Measurements from ENCODE around the gene TMEM163.
"Not testable (repeated sequence)": the region's sequence is repeated elsewhere in the genome, so short reads cannot be mapped to it uniquely, and the experiment has no call there.

The TMEM163 gene

DNA sequence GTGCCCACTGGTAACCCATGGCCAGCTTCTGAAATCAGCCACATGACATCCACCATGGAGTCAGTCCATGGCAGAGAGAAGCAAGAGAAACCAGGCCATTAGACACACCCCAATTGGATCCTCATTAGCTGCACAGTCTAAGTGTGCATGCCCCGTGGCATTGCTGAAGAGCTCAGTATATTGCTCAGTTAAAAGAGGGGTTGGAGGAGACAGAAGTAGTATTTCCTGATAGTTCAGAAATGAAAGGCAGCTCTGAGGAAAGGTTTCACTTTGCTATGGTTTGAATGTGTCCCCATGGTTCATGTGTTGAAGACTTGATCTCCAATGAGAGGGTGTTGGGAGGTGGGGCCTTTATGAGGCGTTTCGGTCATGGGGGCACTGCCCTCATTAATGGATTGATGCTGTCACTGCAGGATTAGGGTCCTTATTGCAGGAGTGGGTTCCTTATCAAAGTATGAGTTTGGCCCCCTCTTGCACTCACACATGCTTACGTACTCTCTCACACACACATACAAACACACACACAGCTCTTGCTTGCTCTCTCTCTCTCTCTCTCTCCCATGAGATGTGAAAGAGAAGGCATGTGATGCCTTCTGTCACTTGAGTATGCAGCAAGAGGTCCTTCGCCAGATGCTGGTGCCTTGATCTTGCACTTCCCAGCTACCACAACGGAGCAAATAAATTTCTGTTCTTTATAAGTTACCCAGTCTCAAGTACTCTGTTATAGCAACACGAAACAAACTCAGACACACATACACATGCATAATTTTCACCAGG, 58.0 kb downstream of the TMEM163 start:
- FAIRE-seq = no peak

DNA sequence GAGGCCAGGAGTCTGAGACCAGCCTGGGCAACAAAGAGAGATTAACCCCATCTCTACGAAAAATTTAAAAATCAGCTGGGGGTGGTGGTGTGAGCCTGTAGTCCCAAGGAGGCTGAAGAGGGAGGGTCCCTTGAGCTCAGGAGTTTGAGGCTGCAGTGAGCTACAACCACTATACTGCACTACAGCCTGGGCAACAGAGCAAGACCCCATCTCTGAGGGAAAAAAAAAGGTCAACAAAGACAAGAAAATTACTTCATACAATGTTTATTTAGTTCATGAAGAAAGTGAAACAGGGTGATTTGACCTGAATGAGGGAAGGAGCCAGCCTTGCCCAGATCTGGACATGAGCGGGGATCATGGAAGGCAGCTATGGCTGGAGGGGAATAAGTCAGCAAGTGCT, 59.1 kb downstream of the TMEM163 start:
- FAIRE-seq = no peak

DNA sequence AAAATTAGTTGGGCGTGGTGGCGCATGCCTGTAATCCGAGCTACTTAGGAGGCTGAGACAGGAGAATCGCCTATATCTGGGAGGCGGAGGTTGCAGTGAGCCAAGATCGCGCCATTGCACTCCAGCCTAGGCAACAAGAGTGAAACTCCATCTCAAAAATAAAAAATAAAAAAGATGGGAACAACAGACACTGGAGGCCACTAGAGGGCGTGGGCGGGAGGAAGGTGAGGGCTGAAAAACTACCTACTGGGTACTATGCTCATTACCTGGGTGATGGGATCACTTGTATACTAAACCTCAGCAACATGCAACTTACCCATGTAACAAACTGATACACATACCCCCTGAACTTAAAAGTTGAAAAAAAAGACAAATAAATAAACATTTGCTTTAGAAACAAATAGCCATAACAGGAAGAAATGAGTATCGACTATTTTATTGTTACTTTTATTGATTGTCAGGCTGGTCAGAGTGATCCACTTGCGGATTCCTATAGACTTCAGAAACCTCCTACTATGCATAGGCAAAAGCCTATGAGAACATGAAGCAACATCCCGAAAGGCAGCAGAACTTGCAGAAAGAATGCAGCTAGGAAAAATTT, 61.0 kb downstream of the TMEM163 start:
- FAIRE-seq = no peak

DNA sequence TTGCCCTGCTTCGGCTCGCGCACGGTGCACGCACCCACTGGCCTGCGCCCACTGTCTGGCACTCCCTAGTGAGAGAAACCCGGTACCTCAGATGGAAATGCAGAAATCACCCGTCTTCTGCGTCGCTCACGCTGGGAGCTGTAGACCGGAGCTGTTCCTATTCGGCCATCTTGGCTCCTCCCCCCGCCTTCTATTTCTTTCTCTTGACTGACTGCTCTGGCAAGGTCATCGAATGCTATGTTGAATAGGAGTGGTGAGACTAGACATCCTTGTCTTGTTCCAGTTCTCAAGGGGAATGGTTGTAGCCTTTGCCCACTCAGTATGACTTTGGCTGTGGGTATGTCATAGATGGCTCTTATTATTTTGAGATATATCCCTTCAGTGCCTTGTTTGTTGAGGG, 62.4 kb downstream of the TMEM163 start:
- FAIRE-seq = not testable (repeated sequence)

DNA sequence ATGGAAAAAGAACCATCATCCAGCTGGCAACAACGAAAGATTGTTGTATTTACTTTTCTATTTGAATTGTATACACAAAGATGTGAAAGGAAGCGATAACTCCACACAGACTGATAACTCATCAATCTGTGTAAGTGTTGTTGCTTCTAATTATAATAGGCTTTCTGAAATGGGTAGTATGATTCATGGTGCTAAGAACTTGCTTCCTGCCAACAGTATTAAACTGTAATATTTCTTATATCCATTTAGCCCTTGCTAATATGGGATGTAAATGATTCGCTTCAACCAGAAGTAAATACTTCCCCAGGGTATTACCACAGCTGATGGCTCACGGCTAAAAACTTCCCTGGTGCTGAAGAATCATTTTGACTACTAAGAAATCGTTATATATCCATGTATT, 70.2 kb downstream of the TMEM163 start:
- no peak for FAIRE-seq

DNA sequence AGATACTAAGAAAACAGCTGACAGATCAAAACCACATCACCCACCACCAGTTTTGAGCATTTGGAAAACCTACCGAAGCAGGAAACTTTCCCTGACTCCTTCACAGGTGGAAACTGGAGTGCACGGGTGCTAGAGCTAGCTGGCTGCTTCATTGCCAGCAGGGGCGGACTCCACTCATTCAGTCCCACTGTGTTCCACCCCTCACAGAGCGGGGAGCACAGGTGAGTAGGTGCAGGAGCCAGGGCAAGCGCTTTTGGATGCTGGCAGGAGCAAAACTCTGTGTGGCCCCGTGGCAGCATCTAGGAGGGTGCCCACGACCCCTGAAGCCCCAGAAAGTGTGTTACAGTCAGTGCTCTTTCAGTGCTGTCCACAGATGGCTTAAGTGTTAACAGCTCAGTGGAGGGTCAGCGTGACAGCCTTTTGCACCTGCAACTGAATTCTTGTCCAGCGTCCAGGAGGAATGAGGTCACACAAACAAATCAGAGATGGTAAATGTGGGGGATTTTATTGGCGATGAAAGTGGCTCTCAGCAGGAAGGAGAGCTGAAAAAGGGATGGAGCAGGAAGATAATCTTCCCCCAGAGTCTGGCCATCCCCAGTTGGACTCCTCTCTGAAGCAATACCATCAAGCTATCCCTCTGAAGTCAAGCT, 71.1 kb downstream of the TMEM163 start:
- no peak for FAIRE-seq

DNA sequence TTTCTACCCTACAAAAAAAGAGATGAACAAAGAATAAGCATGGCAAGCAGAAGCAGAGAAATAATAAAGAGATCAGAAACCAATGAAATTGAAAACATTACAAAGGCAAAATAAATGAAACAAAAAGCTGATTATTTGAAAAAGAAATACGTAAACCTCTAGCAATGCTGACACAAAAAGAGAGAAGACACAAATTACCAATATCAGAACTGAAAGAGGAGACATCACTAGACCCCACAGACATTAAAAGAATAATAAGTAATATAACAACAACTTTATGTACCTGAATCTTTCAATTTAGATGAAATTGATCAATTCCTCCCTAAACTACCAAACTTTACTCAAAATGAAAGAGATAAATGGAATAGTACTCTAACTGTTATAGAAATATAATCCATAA, 75.9 kb downstream of the TMEM163 start:
- FAIRE-seq = no peak

DNA sequence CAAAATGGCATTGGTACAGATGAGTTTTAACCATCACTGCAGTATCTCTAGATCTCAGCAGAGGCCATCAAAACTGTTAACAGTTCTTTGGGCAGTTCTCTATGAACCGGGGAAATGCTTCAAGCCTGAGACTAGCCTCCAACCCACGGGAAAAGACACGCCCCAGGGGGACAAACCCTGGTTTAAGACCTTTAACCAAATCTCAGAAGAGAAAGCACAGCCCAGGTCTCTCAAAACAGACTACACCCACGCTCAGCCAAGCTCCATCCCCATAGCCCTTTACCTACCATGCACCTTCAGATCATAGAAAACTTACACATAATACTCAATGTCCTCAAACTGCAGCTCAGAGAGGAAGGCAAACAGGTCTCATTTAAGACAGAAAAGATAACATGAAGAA, 78.3 kb downstream of the TMEM163 start:
- no peak for FAIRE-seq

DNA sequence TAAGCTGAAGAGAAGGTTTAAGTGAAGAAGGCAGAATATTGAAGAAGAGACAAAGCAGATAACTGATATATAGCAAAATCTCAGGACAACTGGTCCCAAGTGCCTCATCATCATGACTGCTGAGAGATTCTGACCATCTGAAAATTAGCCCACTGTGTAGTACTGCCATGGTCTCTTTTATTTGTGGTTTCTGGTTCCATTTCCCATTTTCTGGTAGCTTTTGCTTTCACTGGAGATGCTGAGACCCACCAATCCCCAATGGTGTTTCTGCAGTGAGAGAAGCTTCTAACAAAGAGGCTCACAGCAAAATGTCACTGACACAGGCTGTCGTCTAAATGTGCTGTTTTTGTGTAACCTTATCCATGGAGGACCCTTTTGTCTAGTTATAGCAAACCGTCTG, 79.5 kb downstream of the TMEM163 start:
- no peak for FAIRE-seq

DNA sequence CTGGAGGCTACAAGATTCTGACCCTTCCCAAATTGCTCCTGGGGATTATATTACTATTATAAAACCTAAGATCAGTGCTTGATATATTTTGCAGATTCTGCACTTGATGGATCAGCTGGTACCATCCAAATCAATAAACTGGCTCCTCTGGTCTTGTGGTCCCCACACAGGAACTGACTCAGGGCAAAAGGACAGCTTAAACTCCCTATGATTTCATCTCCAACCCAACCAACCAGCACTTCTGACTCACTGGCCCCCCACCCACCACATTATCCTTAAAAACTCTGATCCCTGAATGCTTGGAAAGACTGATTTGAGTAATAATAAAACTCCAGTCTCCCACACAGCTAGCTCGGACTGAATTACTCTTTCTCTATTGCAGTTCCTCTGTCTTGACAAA, 82.1 kb downstream of the TMEM163 start:
- no peak for FAIRE-seq

DNA sequence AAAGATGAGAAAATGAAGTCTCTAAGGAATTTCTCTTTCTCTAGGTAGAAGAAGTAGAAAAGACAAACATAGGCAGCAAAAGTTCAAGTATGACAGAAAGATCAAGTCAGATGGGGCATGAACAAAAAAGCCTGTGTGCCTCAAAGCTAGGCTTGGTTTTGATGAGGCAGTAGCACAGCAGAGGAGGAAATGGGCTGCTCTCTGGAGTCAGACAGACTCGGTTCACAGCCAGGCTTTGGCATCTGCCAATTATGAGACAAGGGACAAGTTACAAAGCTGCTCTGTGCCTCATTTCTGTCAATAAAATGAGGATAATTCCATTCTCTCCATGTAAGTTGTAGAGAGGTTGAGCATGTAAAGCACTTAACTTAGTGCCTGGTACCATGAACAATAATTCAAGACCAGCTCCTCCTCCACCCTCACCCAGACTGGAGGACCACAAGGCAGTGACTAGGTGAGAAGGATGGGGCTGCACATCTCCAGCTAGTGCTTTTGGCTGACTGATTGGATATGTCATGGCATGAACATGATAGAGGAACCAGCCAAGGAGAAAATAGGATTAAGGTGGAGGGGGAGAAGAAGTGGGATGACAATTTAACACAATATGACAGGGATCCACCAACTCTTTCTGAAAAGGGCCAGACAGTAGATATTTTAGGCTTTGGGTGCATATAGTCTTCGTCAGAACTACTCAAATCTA, 84.6 kb downstream of the TMEM163 start:
- no peak for FAIRE-seq

DNA sequence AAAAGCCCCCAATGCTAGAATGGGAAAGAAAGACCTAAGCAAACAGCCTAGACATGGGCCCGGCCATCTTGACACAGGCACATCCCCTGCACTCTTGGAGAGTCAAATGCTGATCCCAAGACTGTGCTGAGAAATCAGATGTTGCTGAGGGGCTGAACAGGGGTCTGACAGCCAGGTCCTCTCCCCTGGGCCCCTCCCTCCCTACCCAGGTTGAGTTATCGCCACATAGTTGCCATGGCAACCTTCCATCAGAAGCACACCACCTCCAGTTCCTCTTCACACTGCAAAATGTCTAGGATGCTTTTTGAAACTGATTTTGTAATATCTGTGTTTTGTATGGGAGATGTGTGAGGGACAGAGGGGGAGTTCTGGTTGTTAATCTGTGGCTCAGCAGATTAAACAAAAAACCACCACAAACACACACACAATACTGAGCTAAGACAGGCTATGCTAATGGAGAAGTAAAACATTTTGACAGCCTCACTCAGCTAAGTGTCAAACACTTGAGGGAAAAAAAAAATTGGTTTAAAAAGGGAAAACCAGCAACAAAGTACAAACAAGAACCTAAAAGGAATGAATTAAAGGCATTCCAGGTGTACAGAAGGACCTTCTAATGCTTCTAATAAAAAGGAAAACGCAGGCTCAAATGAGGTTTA, 88.2 kb downstream of the TMEM163 start:
- FAIRE-seq = no peak

DNA sequence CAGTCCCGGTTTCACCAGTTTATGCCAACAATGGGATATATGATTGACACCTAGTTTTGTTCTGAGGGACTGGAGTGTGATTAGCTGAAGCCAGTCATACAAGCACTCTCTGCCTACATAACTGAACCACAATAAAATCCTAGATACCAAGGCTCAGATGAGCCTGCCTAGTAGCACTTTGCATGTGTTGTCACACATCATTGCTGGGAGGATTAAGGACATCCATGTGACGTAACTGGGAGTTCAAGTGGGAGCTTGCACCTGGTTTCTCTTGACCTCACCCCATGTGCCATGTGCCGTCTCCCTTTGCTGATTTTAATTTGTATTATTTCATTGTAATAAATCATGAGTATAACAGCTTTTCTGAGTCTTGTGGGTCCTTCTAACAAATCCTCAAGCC, 90.3 kb downstream of the TMEM163 start:
- no peak for FAIRE-seq

DNA sequence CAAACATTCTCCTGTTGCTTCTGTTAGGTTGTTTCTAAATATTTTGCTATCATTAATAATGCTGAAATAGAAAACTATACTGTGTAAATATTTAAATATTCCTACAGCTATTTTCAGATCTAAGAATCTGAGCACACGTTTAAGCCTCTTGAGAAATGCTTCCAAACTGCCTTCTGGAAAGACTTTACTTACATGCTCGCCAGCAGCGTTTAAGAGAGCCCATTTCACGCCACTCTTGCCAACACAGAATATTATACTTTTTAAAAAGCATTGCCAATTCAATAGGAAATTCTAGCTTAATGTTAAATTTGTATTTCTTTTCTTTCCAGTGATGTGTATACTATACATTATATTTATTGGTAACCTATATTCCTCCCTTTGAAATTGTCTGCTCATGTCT, 92.0 kb downstream of the TMEM163 start:
- FAIRE-seq = no peak

DNA sequence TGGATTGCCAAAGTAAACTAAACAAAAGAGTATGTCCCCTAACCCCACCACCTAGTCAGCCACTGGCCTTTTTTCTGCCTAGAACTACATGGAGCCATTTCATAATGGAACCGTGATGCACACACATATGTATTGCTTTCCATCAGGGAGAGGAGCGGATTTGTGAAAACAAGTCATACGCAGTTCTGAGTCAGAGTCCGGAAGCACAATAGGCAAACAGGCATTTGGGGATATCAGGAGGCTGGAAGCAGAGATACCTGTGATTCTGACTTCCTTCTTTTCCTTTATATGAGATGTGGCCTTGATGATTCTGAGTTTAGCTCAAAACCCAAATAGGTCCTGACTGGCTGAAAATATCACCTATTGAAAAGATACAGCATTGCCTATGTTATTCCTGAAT, 93.5 kb downstream of the TMEM163 start:
- FAIRE-seq = no peak

DNA sequence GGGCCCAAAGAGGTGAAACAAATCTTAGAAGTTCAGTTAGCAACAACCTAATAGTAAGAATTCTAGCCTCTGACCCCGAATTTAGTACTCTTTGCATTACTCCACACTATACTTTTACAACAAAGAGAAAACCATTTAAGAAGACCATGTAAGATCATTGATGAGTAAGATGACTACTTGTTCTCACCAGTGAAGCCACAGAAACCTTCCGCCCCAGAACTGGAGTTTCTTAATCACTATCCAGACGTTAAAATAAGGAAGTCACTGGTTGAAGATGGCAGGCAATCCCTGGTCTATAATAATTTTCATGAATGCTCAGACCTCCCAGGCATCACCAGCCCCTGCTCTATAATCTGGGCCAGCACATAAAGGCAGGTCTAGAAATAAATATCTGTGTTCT, 95.0 kb downstream of the TMEM163 start:
- no peak for FAIRE-seq

DNA sequence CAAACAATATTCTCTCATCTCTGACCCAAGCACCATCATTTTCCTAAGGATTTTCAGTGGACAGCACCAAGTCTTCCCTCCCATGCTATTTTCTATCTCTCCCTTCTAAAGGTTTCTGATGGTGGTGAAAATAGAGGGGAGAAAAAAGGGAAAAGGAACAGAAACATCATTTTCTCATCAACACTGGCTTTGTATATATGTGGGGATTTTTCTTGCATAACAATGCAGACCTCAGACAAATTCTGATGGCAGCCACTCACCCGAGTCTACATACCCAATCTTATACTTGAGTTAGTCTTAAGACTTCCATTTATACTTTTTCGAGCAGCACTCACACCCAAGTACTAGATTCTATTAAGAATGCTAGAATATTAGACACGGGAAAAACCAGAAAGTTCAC, 95.8 kb downstream of the TMEM163 start:
- FAIRE-seq = no peak

DNA sequence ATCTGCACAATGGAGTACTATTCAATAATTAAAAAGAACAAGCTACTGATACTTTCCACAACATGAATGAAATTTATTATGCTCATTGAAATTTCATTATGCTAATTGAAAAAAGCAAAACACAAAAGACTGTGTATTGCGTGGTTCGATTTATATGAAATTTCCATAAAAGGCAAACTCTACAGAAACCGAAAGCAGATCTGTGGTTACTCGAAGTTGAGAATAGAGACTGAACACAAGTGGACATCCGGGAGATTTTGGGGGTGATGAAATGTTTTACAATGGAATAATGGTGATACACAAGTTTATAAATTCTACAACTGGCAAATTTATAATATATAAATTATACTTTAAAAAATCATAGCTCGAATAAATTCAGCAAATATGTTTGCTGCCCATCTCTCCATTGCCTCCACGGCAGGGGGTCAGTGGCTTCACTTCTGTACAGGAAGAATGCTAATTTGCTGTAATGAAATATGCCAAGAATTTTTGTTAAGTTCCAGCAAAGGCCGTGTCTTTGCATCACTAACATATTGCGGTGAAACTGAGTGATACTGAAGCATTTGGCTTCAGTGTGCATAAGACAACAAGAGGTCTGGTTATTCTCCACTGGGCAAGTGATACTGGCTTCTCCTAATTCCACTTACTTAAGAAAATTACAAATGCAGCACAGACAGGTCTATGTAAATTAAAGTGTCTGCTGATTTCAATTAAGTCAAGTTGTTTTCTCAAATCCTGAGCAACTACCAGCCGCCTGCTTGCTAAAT, 96.7 kb downstream of the TMEM163 start:
- FAIRE-seq = no peak

DNA sequence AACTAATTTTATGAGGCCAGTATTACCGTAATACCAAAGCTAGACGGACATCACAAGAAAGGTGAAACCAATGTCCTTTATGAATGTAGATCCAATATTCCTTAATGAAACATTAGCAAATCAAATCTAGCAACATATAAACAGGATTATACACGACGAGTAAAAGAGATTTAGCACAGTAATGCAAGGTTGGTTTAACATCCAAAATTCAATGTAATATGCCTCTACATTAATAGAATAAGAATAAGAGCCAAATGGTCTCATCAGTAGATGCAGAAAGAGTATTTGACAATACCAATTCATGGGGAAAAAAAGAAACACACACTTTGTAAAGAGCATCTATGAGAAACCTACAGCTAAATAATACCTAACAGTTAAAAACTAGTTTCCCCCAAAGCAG, 99.5 kb downstream of the TMEM163 start:
- no peak for FAIRE-seq

DNA sequence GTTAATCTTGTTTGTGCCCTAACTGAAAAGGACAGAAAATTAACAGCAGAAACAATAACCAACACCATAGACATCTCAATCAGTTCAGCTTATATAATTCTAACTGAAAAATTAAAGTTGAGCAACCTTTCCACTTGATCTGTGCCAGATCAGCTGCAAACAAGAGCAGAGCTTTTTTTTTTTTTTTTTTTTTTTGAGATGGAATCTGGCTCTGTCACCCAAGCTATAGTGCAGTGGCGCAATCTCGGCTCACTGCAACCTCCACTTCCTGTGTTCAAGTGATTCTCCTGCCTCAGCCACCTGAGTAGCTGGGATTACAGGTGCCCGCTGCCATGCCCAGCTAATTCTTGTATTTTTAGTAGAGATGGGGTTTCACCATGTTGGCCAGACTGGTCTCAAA, 103.3 kb downstream of the TMEM163 start:
- not testable (repeated sequence) for FAIRE-seq

DNA sequence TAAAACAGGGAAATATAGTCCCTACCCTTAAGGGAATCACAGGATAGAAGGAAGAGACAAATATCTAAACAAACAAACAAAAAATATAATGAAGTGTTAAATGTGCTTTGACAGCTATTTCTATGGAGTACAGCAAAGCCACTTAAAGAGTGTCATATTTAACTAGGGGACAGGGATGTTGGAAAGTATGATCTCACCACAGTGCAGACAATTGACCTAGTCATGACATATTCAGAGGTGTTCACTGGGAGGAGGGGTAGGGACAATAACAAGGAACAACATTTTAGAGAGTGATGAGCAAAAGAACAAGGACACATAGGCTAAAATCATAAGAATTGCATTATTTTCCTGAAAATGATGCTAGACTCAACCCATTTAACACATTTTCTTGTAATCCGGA, 107.5 kb downstream of the TMEM163 start:
- no peak for FAIRE-seq

DNA sequence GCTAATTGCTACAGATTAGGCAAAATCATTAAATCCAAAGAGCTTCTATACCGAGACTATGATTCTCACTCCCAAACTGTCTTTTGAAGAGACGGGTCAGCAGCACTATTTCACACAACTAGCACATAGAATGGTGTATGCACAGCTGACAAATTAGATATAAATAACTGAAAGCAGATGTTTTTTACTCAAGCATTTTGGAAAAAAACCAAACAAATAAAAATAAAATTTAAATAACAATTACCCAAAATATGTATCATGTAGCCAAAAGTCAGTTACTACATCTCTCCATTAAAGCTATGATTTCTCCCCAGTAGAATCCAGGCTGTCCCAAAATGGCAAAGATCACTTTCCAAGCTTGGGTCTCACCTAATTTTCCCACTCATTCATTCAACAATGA, 107.9 kb downstream of the TMEM163 start:
- no peak for FAIRE-seq
